HepG2 (cell line): ENCODE data around the gene NEK11.

Experiments
- AGO2 ChIP-seq: fragments of 200-400 bp; formaldehyde crosslinking; optimal IDR thresholded peaks from 2 replicates; pipeline ENCODE3; 2017; ENCODE audit warnings: mild to moderate bottlenecking, low read depth, low read length, moderate library complexity
- CTCF ChIP-seq: sonication (generic); formaldehyde crosslinking; IDR thresholded peaks from 2 replicates; pipeline ENCODE4 v1.5.0; 2020; ENCODE audit warnings: mild to moderate bottlenecking, missing genetic modification reagents, moderate library complexity
- POLR2AphosphoS5 ChIP-seq: IDR thresholded peaks from 2 replicates; pipeline ENCODE4 v1.6.1; 2012; ENCODE audit warnings: low read depth, low read length
- SMC3 ChIP-seq: IDR thresholded peaks from 2 replicates; pipeline ENCODE4 v1.6.1; 2011; ENCODE audit warnings: low read length, improper control_type of control experiment
- ZBTB37 ChIP-seq: sonication (generic); formaldehyde crosslinking; IDR thresholded peaks from 2 replicates; pipeline ENCODE4 v1.4.0; 2020; ENCODE audit warnings: mild to moderate bottlenecking, missing genetic modification reagents
- ZBTB46 ChIP-seq: sonication (generic); formaldehyde crosslinking; IDR thresholded peaks from 2 replicates; pipeline ENCODE4 v1.4.0; 2020; ENCODE audit warnings: mild to moderate bottlenecking, missing genetic modification reagents, borderline replicate concordance

- TF ChIP-seq CTCF (CRISPR knock-in tag) (no peak), POLR2AphosphoS5 (no peak), SMC3 (no peak), ZBTB46 (no peak), ZBTB37 (CRISPR knock-in tag) (no peak), AGO2 (no peak)
These were observed 207.4 kb downstream of the NEK11 start for GRCh38 chr3:131233900-131234668.
